ENCODE results near the gene INSIG1. TPM values are rescaled to one million over a fixed set of nuclear protein-coding genes. Genes with fewer than 3 reads are reported as not detected.

The INSIG1 gene
- total RNA-seq, 1 experiment from 2014 or later = 60.1 TPM

GRCh38 chr7:155341463-155341983, 43.8 kb downstream of the INSIG1 start:
- Histone ChIP-seq H3K36me3 (ENCODE audit: control insufficient read depth, insufficient read depth, low read length) (no peaks in the 10 kb centered on the region), H3K4me3 (ENCODE audit: low read depth, low read length) (no peak overlapping the region), H3K9me3 (no peaks in the 10 kb centered on the region), H3K4me1 (no peaks in the 10 kb centered on the region), H3K27me3 (replicated peaks; ENCODE audit: control insufficient read depth, insufficient read depth, low read length) (no peaks in the 10 kb centered on the region; the same call in 1 of the 2 replicates)
- CTCF ChIA-PET = no interaction called here
- Mint-ChIP-seq H3K4me1 (ENCODE audit: low read depth, unreplicated experiment) (peaks cover 6% of the 10 kb centered on the region), H3K9me3 (ENCODE audit: unreplicated experiment) (no peaks in the 10 kb centered on the region), H3K4me3 (ENCODE audit: unreplicated experiment) (no peak overlapping the region), H3K27me3 (ENCODE audit: insufficient read depth, unreplicated experiment) (peaks cover 5% of the 10 kb centered on the region), H3K36me3 (ENCODE audit: insufficient read depth, unreplicated experiment) (no peaks in the 10 kb centered on the region), H3K27ac (ENCODE audit: unreplicated experiment) (no peak overlapping the region)
- TF ChIP-seq, protein P1, sequence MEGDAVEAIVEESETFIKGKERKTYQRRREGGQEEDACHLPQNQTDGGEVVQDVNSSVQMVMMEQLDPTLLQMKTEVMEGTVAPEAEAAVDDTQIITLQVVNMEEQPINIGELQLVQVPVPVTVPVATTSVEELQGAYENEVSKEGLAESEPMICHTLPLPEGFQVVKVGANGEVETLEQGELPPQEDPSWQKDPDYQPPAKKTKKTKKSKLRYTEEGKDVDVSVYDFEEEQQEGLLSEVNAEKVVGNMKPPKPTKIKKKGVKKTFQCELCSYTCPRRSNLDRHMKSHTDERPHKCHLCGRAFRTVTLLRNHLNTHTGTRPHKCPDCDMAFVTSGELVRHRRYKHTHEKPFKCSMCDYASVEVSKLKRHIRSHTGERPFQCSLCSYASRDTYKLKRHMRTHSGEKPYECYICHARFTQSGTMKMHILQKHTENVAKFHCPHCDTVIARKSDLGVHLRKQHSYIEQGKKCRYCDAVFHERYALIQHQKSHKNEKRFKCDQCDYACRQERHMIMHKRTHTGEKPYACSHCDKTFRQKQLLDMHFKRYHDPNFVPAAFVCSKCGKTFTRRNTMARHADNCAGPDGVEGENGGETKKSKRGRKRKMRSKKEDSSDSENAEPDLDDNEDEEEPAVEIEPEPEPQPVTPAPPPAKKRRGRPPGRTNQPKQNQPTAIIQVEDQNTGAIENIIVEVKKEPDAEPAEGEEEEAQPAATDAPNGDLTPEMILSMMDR (IDR thresholded peaks at IDR 0.05; ENCODE audit: insufficient read depth in 1 of 2, low read depth in 1 of 2, low read length in 1 of 2, severe bottlenecking in 1 of 2, unreplicated experiment in 1 of 2) = no peak
- POLR2A ChIA-PET = no interaction called here
- intact Hi-C loops (cut with micrococcal nuclease; ENCODE audit: unreplicated experiment) = no loop called here
- BruUV-seq (replicated peaks) = no TSS peak
- no peak for DNase-seq

GRCh38 chr7:155342313-155342712, 44.6 kb downstream of the INSIG1 start:
- Histone ChIP-seq H3K4me1 (no peaks in the 10 kb centered on the region), H3K4me3 (ENCODE audit: low read depth, low read length) (no peak overlapping the region), H3K27me3 (replicated peaks; ENCODE audit: control insufficient read depth, insufficient read depth, low read length) (no peaks in the 10 kb centered on the region), H3K36me3 (ENCODE audit: control insufficient read depth, insufficient read depth, low read length) (no peaks in the 10 kb centered on the region), H3K9me3 (no peaks in the 10 kb centered on the region)
- no peak for DNase-seq
- Mint-ChIP-seq H3K27ac (ENCODE audit: unreplicated experiment) (no peak overlapping the region), H3K27me3 (ENCODE audit: insufficient read depth, unreplicated experiment) (peaks cover 5% of the 10 kb centered on the region), H3K9me3 (ENCODE audit: unreplicated experiment) (no peaks in the 10 kb centered on the region), H3K4me1 (ENCODE audit: low read depth, unreplicated experiment) (peaks cover 6% of the 10 kb centered on the region), H3K4me3 (ENCODE audit: unreplicated experiment) (no peak overlapping the region), H3K36me3 (ENCODE audit: insufficient read depth, unreplicated experiment) (no peaks in the 10 kb centered on the region)
- CTCF ChIA-PET = no interaction called here
- intact Hi-C loops (cut with micrococcal nuclease; ENCODE audit: unreplicated experiment) = no loop called here
- no TSS peak for BruUV-seq (replicated peaks)
- POLR2A ChIA-PET = no interaction called here
- TF ChIP-seq, protein P1 (IDR thresholded peaks at IDR 0.05; ENCODE audit: insufficient read depth in 1 of 2, low read depth in 1 of 2, low read length in 1 of 2, severe bottlenecking in 1 of 2, unreplicated experiment in 1 of 2) = no peak

- CTCF ChIA-PET = no interaction called here
- no peak overlapping the region for H3K4me3 ChIP-seq (ENCODE audit: low read depth, low read length)
- no peaks in the 10 kb centered on the region for H3K9me3 ChIP-seq
- H3K27me3 ChIP-seq (replicated peaks; ENCODE audit: control insufficient read depth, insufficient read depth, low read length) = no peaks in the 10 kb centered on the region
- Mint-ChIP-seq H3K27me3 (ENCODE audit: insufficient read depth, unreplicated experiment) (no peaks in the 10 kb centered on the region), H3K4me1 (ENCODE audit: low read depth, unreplicated experiment) (peaks cover 6% of the 10 kb centered on the region), H3K4me3 (ENCODE audit: unreplicated experiment) (no peak overlapping the region), H3K36me3 (ENCODE audit: insufficient read depth, unreplicated experiment) (no peaks in the 10 kb centered on the region), H3K27ac (ENCODE audit: unreplicated experiment) (no peak overlapping the region), H3K9me3 (ENCODE audit: unreplicated experiment) (no peaks in the 10 kb centered on the region)
- no peaks in the 10 kb centered on the region for H3K4me1 ChIP-seq
- intact Hi-C loops (cut with micrococcal nuclease; ENCODE audit: unreplicated experiment) = no loop called here
- POLR2A ChIA-PET = no interaction called here
- H3K36me3 ChIP-seq (ENCODE audit: control insufficient read depth, insufficient read depth, low read length) = no peaks in the 10 kb centered on the region
- no TSS peak for BruUV-seq (replicated peaks)
- DNase-seq = no peak
- TF ChIP-seq, protein P1 (IDR thresholded peaks at IDR 0.05; ENCODE audit: insufficient read depth in 1 of 2, low read depth in 1 of 2, low read length in 1 of 2, severe bottlenecking in 1 of 2, unreplicated experiment in 1 of 2) = no peak
These were observed 45.5 kb downstream of the INSIG1 start for GRCh38 chr7:155343150-155343549.

All from Caco-2 (cell line).